Measurements from ENCODE around the gene MBP. TPM values are rescaled to one million over a fixed set of nuclear protein-coding genes. Genes with fewer than 3 reads are reported as not detected.

The MBP gene
- total and polyA plus RNA-seq, 2 of the 4 experiments (the other 2 are of a cell fraction): 0.72 to 0.90 TPM

DNA sequence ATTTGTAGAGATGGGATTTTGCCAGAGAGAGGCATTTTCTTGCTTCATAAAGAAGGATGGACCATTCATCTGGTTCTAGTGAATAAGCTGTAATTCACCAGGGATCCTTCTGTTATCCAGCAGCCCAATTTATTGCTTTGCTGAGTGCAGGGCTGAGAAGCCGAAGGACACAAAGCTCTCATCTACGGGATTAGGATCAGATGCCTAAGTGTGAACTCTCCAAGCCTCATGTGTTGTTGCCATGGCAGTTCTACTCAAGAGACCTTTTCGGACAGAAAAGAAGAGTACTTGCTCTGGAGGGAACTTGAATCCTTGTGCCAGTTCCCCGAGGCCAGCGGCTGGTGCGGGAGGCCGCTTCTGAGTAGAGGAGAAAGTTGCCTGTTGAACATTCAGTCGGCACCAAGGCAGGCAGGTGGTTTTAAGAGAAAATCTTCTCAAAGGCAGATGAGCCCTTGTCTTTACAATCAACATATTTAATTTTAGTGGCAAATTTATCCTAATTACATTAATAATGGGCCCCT lies 38.4 kb upstream of the MBP start:
- Histone ChIP-seq H3K36me3 (ENCODE audit: control insufficient read depth, insufficient read depth, low read length) (no peaks in the 10 kb centered on the region), H3K27ac (ENCODE audit: insufficient read depth, low read length) (no peak overlapping the region), H3K14ac (replicated peaks; ENCODE audit: low read depth, low read length) (no peak overlapping the region), H3K4me3 (ENCODE audit: insufficient read depth, low read depth, low read length) (no peak overlapping the region), H4K8ac (ENCODE audit: low read depth in 2 of 2, low read length in 2 of 2) (no peak overlapping the region), H2BK120ac (ENCODE audit: low read depth, low read length) (no peak overlapping the region), H3K27me3 (ENCODE audit: control insufficient read depth, insufficient read depth, low read length) (peaks cover 21% of the 10 kb centered on the region), H3K4me1 (ENCODE audit: control insufficient read depth, insufficient read depth, low read length) (peaks cover 2% of the 10 kb centered on the region; the same call in 1 of the 2 replicates), H2BK5ac (ENCODE audit: low read depth, low read length, poor library complexity, severe bottlenecking) (no peak overlapping the region), H3K18ac (ENCODE audit: low read depth, low read length) (no peak overlapping the region), H3K4ac (ENCODE audit: low read depth, low read length) (no peak overlapping the region), H4K20me1 (ENCODE audit: insufficient read depth, low read length) (no peaks in the 10 kb centered on the region), H4K5ac (ENCODE audit: low read depth, low read length) (no peak overlapping the region), H3K9me1 (ENCODE audit: insufficient read depth, low read length) (no peaks in the 10 kb centered on the region), H2BK20ac (ENCODE audit: low read depth, low read length) (no peak overlapping the region), H3K23ac (ENCODE audit: low read depth, low read length) (no peak overlapping the region), H3K4me2 (ENCODE audit: low read depth, low read length) (no peak overlapping the region), H2BK15ac (ENCODE audit: low read depth, low read length) (no peak overlapping the region), H3K56ac (ENCODE audit: extremely low read depth, insufficient read depth, low read length) (no peak overlapping the region), H3K9me3 (ENCODE audit: control insufficient read depth, insufficient read depth, low read length) (no peaks in the 10 kb centered on the region), H4K91ac (ENCODE audit: insufficient read depth, low read depth, low read length) (no peak overlapping the region), H3K79me1 (ENCODE audit: low read depth in 1 of 2, low read length in 2 of 2) (no peaks in the 10 kb centered on the region), H3K9ac (ENCODE audit: low read depth, low read length) (no peak overlapping the region), H2AK9ac (replicated peaks; ENCODE audit: low read depth, low read length, poor library complexity) (no peak overlapping the region), H2AK5ac (ENCODE audit: low read depth, low read length) (no peak overlapping the region), H2AFZ (replicated peaks; ENCODE audit: low read length, poor library complexity) (no peak overlapping the region)
- no peak for TF ChIP-seq NFE2L2 (IDR thresholded peaks at IDR 0.05; ENCODE audit: low read depth, low read length)
- TF ChIP-seq FOS (IDR thresholded peaks at IDR 0.05; ENCODE audit: low read depth, low read length): no peak
- no peak for TF ChIP-seq RAD21 (IDR thresholded peaks at IDR 0.05; ENCODE audit: low read length)
- TF ChIP-seq RCOR1 (IDR thresholded peaks at IDR 0.05; ENCODE audit: insufficient replicate concordance, low read length): no peak
- no peak for TF ChIP-seq POLR2A (IDR thresholded peaks at IDR 0.05; ENCODE audit: low read depth, low read length)
- TF ChIP-seq MAZ (IDR thresholded peaks at IDR 0.05; ENCODE audit: borderline replicate concordance, low read depth, low read length): no peak
- TF ChIP-seq, protein P1, sequence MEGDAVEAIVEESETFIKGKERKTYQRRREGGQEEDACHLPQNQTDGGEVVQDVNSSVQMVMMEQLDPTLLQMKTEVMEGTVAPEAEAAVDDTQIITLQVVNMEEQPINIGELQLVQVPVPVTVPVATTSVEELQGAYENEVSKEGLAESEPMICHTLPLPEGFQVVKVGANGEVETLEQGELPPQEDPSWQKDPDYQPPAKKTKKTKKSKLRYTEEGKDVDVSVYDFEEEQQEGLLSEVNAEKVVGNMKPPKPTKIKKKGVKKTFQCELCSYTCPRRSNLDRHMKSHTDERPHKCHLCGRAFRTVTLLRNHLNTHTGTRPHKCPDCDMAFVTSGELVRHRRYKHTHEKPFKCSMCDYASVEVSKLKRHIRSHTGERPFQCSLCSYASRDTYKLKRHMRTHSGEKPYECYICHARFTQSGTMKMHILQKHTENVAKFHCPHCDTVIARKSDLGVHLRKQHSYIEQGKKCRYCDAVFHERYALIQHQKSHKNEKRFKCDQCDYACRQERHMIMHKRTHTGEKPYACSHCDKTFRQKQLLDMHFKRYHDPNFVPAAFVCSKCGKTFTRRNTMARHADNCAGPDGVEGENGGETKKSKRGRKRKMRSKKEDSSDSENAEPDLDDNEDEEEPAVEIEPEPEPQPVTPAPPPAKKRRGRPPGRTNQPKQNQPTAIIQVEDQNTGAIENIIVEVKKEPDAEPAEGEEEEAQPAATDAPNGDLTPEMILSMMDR (conservative IDR thresholded peaks at IDR 0.05; ENCODE audit: low read depth, low read length): no peak
- TF ChIP-seq CEBPB (IDR thresholded peaks at IDR 0.05; ENCODE audit: low read depth, low read length): no peak
- no peak for TF ChIP-seq MXI1 (IDR thresholded peaks at IDR 0.05; ENCODE audit: borderline replicate concordance, low read depth, low read length)
- no peak for TF ChIP-seq MAFK (IDR thresholded peaks at IDR 0.05; ENCODE audit: low read depth, low read length)
- TF ChIP-seq, protein P2, sequence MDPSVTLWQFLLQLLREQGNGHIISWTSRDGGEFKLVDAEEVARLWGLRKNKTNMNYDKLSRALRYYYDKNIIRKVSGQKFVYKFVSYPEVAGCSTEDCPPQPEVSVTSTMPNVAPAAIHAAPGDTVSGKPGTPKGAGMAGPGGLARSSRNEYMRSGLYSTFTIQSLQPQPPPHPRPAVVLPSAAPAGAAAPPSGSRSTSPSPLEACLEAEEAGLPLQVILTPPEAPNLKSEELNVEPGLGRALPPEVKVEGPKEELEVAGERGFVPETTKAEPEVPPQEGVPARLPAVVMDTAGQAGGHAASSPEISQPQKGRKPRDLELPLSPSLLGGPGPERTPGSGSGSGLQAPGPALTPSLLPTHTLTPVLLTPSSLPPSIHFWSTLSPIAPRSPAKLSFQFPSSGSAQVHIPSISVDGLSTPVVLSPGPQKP (IDR thresholded peaks at IDR 0.05; ENCODE audit: borderline replicate concordance, low read depth, low read length): no peak
- TF ChIP-seq, protein P3, sequence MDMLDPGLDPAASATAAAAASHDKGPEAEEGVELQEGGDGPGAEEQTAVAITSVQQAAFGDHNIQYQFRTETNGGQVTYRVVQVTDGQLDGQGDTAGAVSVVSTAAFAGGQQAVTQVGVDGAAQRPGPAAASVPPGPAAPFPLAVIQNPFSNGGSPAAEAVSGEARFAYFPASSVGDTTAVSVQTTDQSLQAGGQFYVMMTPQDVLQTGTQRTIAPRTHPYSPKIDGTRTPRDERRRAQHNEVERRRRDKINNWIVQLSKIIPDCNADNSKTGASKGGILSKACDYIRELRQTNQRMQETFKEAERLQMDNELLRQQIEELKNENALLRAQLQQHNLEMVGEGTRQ (IDR thresholded peaks at IDR 0.05; ENCODE audit: low read depth, low read length): no peak
- no peak for TF ChIP-seq SMC3 (IDR thresholded peaks at IDR 0.05; ENCODE audit: low read depth, low read length)
- TF ChIP-seq CHD1 (IDR thresholded peaks at IDR 0.05; ENCODE audit: low read depth, low read length): no peak
- TF ChIP-seq BHLHE40 (IDR thresholded peaks at IDR 0.05; ENCODE audit: low read depth, low read length): no peak
- intact Hi-C loops (cut with micrococcal nuclease) (no loop called here), in situ Hi-C loops (cut with MboI; ENCODE audit: low sequenced_read_pairs) (no loop called here), dilution Hi-C loops (cut with HindIII; ENCODE audit: low sequenced_read_pairs, unreplicated experiment) (no loop called here)
- no TSS peak for BruUV-seq (replicated peaks)
- ChIA-PET CTCF (no interaction called here), POLR2A (ENCODE audit: unreplicated experiment) (no interaction called here)
- WGBS, 2 experiments (ENCODE audit: extremely low coverage in 2 of 2, insufficient read length in 1 of 2): no CpG with 5 or more reads among the region's 8 CpGs
- DNase-seq (no peak), ATAC-seq (ENCODE audit: low read depth) (no peak)

All from IMR-90 (cell line).